VCaP (cell line): ENCODE measurements around the gene CDH4.

Source experiments
- H3K27ac ChIP-seq: fragments of 450-650 bp; 2 replicates; pipeline ENCODE4 v1.5.1; 2017
- CTCF ChIP-seq: fragments of 450-650 bp; conservative IDR thresholded peaks from 2 replicates; pipeline ENCODE4 v1.5.1; 2017; ENCODE audit warnings: mild to moderate bottlenecking, moderate library complexity

Gene CDH4

GRCh38 chr20:61690150-61690549 lies 438.1 kb downstream of the CDH4 start:
- no peak overlapping the region for H3K27ac ChIP-seq
- no peak for TF ChIP-seq CTCF

GRCh38 chr20:61690993-61691838 lies 439.2 kb downstream of the CDH4 start:
- no peak overlapping the region for H3K27ac ChIP-seq
- peak; percentile 63 for TF ChIP-seq CTCF

GRCh38 chr20:61691978-61692377 lies 439.9 kb downstream of the CDH4 start:
- TF ChIP-seq CTCF, result no peak
- no peak overlapping the region for H3K27ac ChIP-seq

DNA sequence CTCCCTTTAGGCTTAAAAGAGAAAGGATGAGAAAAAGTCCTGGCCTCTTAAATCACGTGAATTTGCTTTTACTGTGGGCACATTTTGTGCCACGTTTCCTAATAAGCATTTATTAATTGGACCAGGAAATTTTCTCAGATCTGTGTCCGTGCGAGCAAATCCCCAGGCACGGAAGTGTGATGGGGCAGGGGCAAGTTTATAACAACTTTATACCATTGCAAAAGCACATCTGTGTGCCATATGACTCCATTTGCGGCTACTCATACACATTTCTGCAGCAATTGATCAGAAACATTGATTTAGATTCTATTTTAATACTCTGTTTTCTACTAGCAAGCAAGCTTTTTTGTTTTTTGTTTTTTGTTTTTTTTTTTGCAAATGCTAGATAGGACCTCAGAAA lies 440.4 kb downstream of the CDH4 start:
- H3K27ac ChIP-seq, result no peak overlapping the region

DNA sequence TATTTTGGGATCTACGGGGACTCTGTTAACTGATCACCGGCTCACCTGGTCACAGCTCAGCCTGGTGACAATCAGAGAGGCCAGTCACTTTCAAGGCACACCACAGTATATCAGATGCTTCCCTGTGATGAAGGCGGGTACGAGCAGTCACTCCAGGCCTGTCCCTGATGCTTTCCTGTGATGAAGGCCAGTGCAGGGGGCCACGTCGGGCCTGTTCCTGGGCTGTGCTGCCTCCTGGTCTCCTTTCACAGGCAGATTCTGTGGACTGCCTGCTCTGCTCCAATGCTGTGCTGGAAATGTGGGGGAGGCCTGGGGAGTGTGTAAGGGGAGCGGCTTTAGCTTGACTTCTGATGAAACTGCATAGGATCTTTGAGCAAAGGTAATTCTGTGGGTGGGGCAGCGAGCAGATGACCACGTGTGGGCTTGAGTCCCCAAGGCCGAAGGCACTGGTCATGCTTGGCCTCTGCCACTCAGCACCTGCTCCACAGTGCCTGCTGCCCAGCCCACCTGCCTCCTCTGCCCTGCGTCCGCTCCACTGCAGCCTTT lies 441.1 kb downstream of the CDH4 start:
- no peak overlapping the region for H3K27ac ChIP-seq
- no peak for TF ChIP-seq CTCF

More for the DNA sequence above, 440.4 kb downstream of the CDH4 start:
- no peak for TF ChIP-seq CTCF

DNA sequence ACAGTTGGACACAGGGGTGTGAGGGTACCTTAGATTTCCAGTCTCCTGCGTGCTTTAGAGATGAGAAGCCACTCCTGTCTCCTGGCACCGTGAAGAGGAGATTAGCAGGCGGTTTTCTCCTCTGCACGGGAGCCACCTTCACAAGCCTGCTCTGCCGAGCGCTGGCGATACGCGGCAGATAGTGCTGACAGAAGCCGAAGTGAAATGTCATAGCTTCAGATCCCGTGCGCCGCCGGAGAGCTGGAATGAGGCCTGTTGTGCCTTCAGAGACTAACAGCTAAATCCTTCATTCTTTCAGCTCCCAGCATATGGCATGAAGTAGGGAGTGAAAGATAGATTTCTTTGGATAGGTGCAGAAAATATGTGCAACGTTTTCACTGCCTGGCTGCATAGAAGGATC lies 442.6 kb downstream of the CDH4 start:
- TF ChIP-seq CTCF, result no peak
- no peak overlapping the region for H3K27ac ChIP-seq

DNA sequence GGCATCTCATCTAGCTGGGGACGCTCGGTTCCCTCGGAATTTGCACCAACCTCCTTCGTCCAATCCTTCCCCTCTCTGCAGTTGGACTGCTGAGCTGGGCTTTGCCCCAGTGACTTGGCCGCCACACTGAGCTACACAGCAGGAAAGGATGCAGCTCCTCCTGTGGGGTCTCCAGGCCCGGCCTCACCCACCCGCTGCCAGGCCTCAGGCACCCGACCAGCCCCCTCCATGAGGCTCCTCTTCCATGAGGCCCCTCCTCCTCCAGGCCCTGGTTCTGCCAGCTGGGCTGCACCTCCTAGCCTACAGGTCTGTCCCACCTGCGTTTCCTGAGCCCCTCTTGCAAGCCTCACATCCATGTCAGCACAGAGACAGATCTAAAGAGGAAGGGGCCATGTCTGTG lies 443.7 kb downstream of the CDH4 start:
- TF ChIP-seq CTCF, result no peak

More for the DNA sequence above, 443.7 kb downstream of the CDH4 start:
- H3K27ac ChIP-seq, result no peak overlapping the region
